NCI-H1436 treated with DMSO at 0.1 percent for 48 hours (cell line): ENCODE measurements around the gene IBSP.

Source experiments
- DNase-seq: peaks from one replicate; lab custom pipeline; 2025; lab: John Stamatoyannopoulos, UW

The IBSP gene

GRCh38 chr4:87838205-87838604 is 38.9 kb downstream of the IBSP start:
- DNase-seq: no peak

GRCh38 chr4:87838890-87839591 is 39.7 kb downstream of the IBSP start:
- no peak for DNase-seq

- no peak for DNase-seq
Measured at GRCh38 chr4:87839592-87839946, 40.2 kb downstream of the IBSP start.

- no peak for DNase-seq
Measured at GRCh38 chr4:87840149-87840548, 40.8 kb downstream of the IBSP start.

- no peak for DNase-seq
Measured at GRCh38 chr4:87843936-87844335, 44.6 kb downstream of the IBSP start.

GRCh38 chr4:87844452-87844851 is 45.1 kb downstream of the IBSP start:
- no peak for DNase-seq

GRCh38 chr4:87846226-87846625 is 46.9 kb downstream of the IBSP start:
- DNase-seq: no peak

- peak; percentile 4 for DNase-seq
Measured at GRCh38 chr4:87848622-87849351, 49.4 kb downstream of the IBSP start.

GRCh38 chr4:87849612-87850011 is 50.3 kb downstream of the IBSP start:
- DNase-seq: no peak

GRCh38 chr4:87851332-87851731 is 52.0 kb downstream of the IBSP start:
- DNase-seq: no peak

- no peak for DNase-seq
Measured at GRCh38 chr4:87851953-87852352, 52.6 kb downstream of the IBSP start.

- DNase-seq: no peak
Measured at GRCh38 chr4:87853108-87853507, 53.8 kb downstream of the IBSP start.

GRCh38 chr4:87853891-87854290 is 54.5 kb downstream of the IBSP start:
- no peak for DNase-seq

- no peak for DNase-seq
Measured at GRCh38 chr4:87855559-87855958, 56.2 kb downstream of the IBSP start.

GRCh38 chr4:87856816-87857215 is 57.5 kb downstream of the IBSP start:
- no peak for DNase-seq

GRCh38 chr4:87857789-87858188 is 58.4 kb downstream of the IBSP start:
- DNase-seq: no peak
